ENCODE results near the gene EDA.

Gene EDA

GRCh38 chrX:70034646-70035045 is 418.7 kb downstream of the EDA start:
- no peak for TF ChIP-seq ZFX (IDR thresholded peaks at IDR 0.05)
- no peak for TF ChIP-seq CTCF (conservative IDR thresholded peaks at IDR 0.05)
- H3K27ac ChIP-seq, result no peak overlapping the region

DNA sequence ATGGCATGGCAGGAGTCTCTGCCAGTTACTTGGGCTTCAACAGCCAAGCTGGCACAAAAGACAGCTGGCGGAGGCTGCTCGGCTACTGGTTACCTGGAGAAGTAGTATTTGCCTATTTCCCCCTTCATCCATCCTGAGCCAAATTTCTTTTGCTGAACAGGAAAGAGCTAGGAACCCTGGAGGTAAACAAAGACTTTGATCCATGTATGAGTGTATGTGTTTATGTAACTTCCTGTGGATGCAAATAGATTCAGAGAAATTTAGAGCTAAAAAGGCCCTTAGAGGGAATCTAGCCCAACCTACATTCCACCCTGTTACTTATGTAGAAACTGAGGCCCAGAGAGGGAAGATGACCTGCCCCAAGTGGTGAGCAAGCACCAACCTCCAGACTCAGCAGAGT is 422.6 kb downstream of the EDA start:
- H3K27ac ChIP-seq, result peak overlapping the region; percentile 56; the same call in 1 of the 2 replicates
- TF ChIP-seq CTCF (conservative IDR thresholded peaks at IDR 0.05) (no peak), ZFX (IDR thresholded peaks at IDR 0.05) (no peak)

DNA sequence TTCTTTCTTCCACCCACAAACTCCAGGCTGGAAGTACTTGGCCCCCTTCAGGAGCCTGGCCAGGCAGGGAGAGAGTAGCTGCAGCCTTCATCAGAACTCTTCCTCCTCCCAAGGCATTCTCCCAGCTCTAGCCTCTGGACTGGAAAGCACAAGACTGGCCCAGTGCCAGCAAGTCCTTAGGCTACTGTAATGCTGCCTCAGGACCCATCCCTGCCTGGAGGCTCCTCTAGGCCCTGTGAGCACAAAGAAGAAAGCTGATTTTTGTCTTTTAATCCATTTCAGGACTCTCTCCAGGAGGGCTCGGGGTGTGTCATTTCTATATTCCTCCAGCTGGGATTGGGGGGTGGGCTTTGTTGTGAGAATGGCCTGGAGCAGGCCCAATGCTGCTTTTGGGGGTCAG is 423.0 kb downstream of the EDA start:
- TF ChIP-seq ZFX (IDR thresholded peaks at IDR 0.05) (no peak), CTCF (conservative IDR thresholded peaks at IDR 0.05) (no peak)
- peak overlapping the region; percentile 56; the same call in 1 of the 2 replicates for H3K27ac ChIP-seq

- no peak for TF ChIP-seq ZFX (IDR thresholded peaks at IDR 0.05)
- peak overlapping the region; percentile 56 for H3K27ac ChIP-seq
Observed at GRCh38 chrX:70039758-70040157, 423.8 kb downstream of the EDA start.

DNA sequence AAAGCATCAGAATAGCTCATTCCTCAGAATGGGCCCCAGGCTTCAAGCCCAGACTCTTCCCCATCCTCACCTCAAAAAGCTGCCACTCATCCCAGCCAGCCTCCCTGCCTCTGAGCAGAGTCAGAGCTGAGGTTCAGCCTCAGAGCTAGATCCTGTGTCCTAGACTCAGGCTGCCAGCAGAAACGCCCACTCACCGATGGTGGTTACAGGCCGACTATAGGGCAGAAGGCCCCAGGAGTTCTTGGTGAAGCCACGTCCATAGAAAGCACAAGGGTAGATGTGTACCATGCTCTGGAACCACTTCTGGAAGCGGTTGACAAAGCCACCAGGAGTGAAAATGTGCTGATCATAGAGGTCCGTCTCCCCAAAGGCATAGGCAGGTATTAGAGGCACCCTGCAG is 426.1 kb downstream of the EDA start:
- TF ChIP-seq CTCF (conservative IDR thresholded peaks at IDR 0.05), result no peak
- TF ChIP-seq ZFX (IDR thresholded peaks at IDR 0.05), result no peak
- H3K27ac ChIP-seq, result peak overlapping the region; percentile 52; the same call in 1 of the 2 replicates

- no peak for TF ChIP-seq CTCF (conservative IDR thresholded peaks at IDR 0.05)
- no peak for TF ChIP-seq ZFX (IDR thresholded peaks at IDR 0.05)
Observed at GRCh38 chrX:70042399-70043371, 426.8 kb downstream of the EDA start.

DNA sequence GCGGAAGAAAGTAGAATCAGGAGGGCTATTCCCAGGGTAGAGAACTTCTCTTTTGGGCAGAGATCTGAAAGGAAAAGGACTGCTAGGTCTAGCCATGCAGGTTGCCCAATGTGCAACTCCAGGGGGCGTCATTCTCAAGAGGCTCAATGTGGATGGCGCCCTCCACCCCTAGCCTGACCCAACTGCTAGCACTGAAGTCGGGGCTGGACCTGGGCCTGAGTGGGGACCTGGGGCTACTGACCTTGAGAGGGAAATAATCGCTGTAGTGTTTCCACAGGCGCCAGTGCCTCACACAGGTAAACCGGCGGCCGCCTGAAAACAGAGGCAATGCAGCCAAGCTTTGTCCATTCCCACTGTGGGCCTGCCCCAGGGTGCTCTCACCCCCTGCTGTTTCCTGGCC is 427.8 kb downstream of the EDA start:
- no peak for TF ChIP-seq ZFX (IDR thresholded peaks at IDR 0.05)
- TF ChIP-seq CTCF (conservative IDR thresholded peaks at IDR 0.05), result no peak
- peak overlapping the region; percentile 52 for H3K27ac ChIP-seq

More at GRCh38 chrX:70042399-70043371, 426.8 kb downstream of the EDA start:
- peak overlapping the region; percentile 52 for H3K27ac ChIP-seq
